ENCODE results near the gene GXYLT1.

GRCh38 chr12:42166501-42166900 is 21.8 kb upstream of the GXYLT1 start:
- TF ChIP-seq POLR2A (IDR thresholded peaks at IDR 0.05) = no peak
- TF ChIP-seq, protein P1, sequence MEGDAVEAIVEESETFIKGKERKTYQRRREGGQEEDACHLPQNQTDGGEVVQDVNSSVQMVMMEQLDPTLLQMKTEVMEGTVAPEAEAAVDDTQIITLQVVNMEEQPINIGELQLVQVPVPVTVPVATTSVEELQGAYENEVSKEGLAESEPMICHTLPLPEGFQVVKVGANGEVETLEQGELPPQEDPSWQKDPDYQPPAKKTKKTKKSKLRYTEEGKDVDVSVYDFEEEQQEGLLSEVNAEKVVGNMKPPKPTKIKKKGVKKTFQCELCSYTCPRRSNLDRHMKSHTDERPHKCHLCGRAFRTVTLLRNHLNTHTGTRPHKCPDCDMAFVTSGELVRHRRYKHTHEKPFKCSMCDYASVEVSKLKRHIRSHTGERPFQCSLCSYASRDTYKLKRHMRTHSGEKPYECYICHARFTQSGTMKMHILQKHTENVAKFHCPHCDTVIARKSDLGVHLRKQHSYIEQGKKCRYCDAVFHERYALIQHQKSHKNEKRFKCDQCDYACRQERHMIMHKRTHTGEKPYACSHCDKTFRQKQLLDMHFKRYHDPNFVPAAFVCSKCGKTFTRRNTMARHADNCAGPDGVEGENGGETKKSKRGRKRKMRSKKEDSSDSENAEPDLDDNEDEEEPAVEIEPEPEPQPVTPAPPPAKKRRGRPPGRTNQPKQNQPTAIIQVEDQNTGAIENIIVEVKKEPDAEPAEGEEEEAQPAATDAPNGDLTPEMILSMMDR (IDR thresholded peaks at IDR 0.05) = no peak
- no peak for TF ChIP-seq EP300 (IDR thresholded peaks at IDR 0.05)

All from stomach (tissue), 4 donors.